ENCODE data around the gene ADORA1.

The ADORA1 gene

GRCh38 chr1:203103216-203103615, 24.3 kb upstream of the ADORA1 start:
- no peaks in the 10 kb centered on the region for H3K9me3 ChIP-seq (ENCODE audit: insufficient read depth, low read length)
- H3K27ac ChIP-seq (ENCODE audit: low read depth, low read length) = no peak overlapping the region
- H4K20me1 ChIP-seq (ENCODE audit: low read depth, low read length) = no peaks in the 10 kb centered on the region
- H3K4me2 ChIP-seq (ENCODE audit: low read depth, low read length, poor library complexity, severe bottlenecking) = no peak overlapping the region
- H3K9ac ChIP-seq (ENCODE audit: low read length) = no peak overlapping the region
- H3F3A ChIP-seq (ENCODE audit: insufficient read depth) = no peaks in the 10 kb centered on the region
- no peaks in the 10 kb centered on the region for H3K9me2 ChIP-seq (replicated peaks; ENCODE audit: insufficient read depth, low read length)
- no peak overlapping the region for H3K4me3 ChIP-seq (ENCODE audit: insufficient read depth, low read length, poor library complexity, severe bottlenecking)
- no peak for TF ChIP-seq CTCF (IDR thresholded peaks at IDR 0.05; ENCODE audit: insufficient read depth, low read length, poor library complexity, severe bottlenecking)
- no peak for TF ChIP-seq EZH2phosphoT487 (conservative IDR thresholded peaks at IDR 0.05; ENCODE audit: low read length)
- H3K79me2 ChIP-seq (ENCODE audit: insufficient read depth, low read length) = no peaks in the 10 kb centered on the region
- no peak overlapping the region for H2AFZ ChIP-seq (ENCODE audit: low read depth, low read length, severe bottlenecking)
- H3K36me3 ChIP-seq (ENCODE audit: low read length) = no peaks in the 10 kb centered on the region
- H3K27me3 ChIP-seq (ENCODE audit: low read length) = no peaks in the 10 kb centered on the region

- Histone ChIP-seq H3K36me3 (ENCODE audit: low read length) (no peaks in the 10 kb centered on the region), H3K27ac (ENCODE audit: low read depth, low read length) (no peak overlapping the region), H4K20me1 (ENCODE audit: low read depth, low read length) (no peaks in the 10 kb centered on the region), H3K9me2 (replicated peaks; ENCODE audit: insufficient read depth, low read length) (no peaks in the 10 kb centered on the region), H3F3A (ENCODE audit: insufficient read depth) (no peaks in the 10 kb centered on the region), H3K9ac (ENCODE audit: low read length) (no peak overlapping the region), H3K9me3 (ENCODE audit: insufficient read depth, low read length) (no peaks in the 10 kb centered on the region), H3K79me2 (ENCODE audit: insufficient read depth, low read length) (no peaks in the 10 kb centered on the region), H3K4me2 (ENCODE audit: low read depth, low read length, poor library complexity, severe bottlenecking) (no peak overlapping the region), H3K27me3 (ENCODE audit: low read length) (no peaks in the 10 kb centered on the region), H2AFZ (ENCODE audit: low read depth, low read length, severe bottlenecking) (no peak overlapping the region), H3K4me3 (ENCODE audit: insufficient read depth, low read length, poor library complexity, severe bottlenecking) (no peak overlapping the region)
- TF ChIP-seq EZH2phosphoT487 (conservative IDR thresholded peaks at IDR 0.05; ENCODE audit: low read length) (no peak), CTCF (IDR thresholded peaks at IDR 0.05; ENCODE audit: insufficient read depth, low read length, poor library complexity, severe bottlenecking) (no peak)
Observed at GRCh38 chr1:203103829-203104495, 23.6 kb upstream of the ADORA1 start.

GRCh38 chr1:203104789-203105390, 22.6 kb upstream of the ADORA1 start:
- no peaks in the 10 kb centered on the region for H3K79me2 ChIP-seq (ENCODE audit: insufficient read depth, low read length)
- H3K36me3 ChIP-seq (ENCODE audit: low read length) = no peaks in the 10 kb centered on the region
- H3K4me2 ChIP-seq (ENCODE audit: low read depth, low read length, poor library complexity, severe bottlenecking) = no peak overlapping the region
- no peaks in the 10 kb centered on the region for H3K9me2 ChIP-seq (replicated peaks; ENCODE audit: insufficient read depth, low read length)
- no peak overlapping the region for H3K9ac ChIP-seq (ENCODE audit: low read length)
- no peaks in the 10 kb centered on the region for H3K9me3 ChIP-seq (ENCODE audit: insufficient read depth, low read length)
- H4K20me1 ChIP-seq (ENCODE audit: low read depth, low read length) = no peaks in the 10 kb centered on the region
- no peaks in the 10 kb centered on the region for H3K27me3 ChIP-seq (ENCODE audit: low read length)
- no peak for TF ChIP-seq CTCF (IDR thresholded peaks at IDR 0.05; ENCODE audit: insufficient read depth, low read length, poor library complexity, severe bottlenecking)
- no peak for TF ChIP-seq EZH2phosphoT487 (conservative IDR thresholded peaks at IDR 0.05; ENCODE audit: low read length)
- no peak overlapping the region for H3K27ac ChIP-seq (ENCODE audit: low read depth, low read length)
- no peak overlapping the region for H3K4me3 ChIP-seq (ENCODE audit: insufficient read depth, low read length, poor library complexity, severe bottlenecking)
- no peak overlapping the region for H2AFZ ChIP-seq (ENCODE audit: low read depth, low read length, severe bottlenecking)
- no peaks in the 10 kb centered on the region for H3F3A ChIP-seq (ENCODE audit: insufficient read depth)

All from SU-DHL-6 (cell line).